ENCODE data around the gene COLGALT1. TPM values are rescaled to one million over a fixed set of nuclear protein-coding genes. Genes with fewer than 3 reads are reported as not detected.
A peak's percentile ranks its signal among the peaks of the same experiment; 100 is the strongest.
"Not testable (repeated sequence)": the region's sequence is repeated elsewhere in the genome, so short reads cannot be mapped to it uniquely, and the experiment has no call there.

Gene COLGALT1
- total RNA-seq, 2 experiments from 2014 or later: 52.2 to 65.2 TPM

GRCh38 chr19:17538684-17539237 is 16.7 kb upstream of the COLGALT1 start:
- Mint-ChIP-seq H3K4me3 (peak overlapping the region; percentile 46), H3K36me3 (no peaks in the 10 kb centered on the region), H3K27me3 (peaks cover 28% of the 10 kb centered on the region), H3K9me3 (ENCODE audit: low read depth) (no peaks in the 10 kb centered on the region), H3K27ac (no peak overlapping the region), H3K4me1 (peaks cover 11% of the 10 kb centered on the region)
- no peak for DNase-seq
- CTCF ChIA-PET: interaction anchor here (1.0 to 1.6 kb wide), 6 partner anchors 9 to 67 kb away, joined by 3 to 7 read pairs (median 4); no protein-coding TSS in a partner anchor
- ATAC-seq: peak; percentile 2

- CTCF ChIA-PET: interaction anchor here (1.1 to 1.6 kb wide), 3 partner anchors 17 to 67 kb away, joined by 3 to 7 read pairs (median 5); no protein-coding TSS in a partner anchor
- Mint-ChIP-seq H3K36me3 (no peaks in the 10 kb centered on the region), H3K27me3 (peaks cover 28% of the 10 kb centered on the region), H3K4me3 (peak overlapping the region; percentile 69), H3K4me1 (peaks cover 11% of the 10 kb centered on the region), H3K27ac (peak overlapping the region; percentile 32), H3K9me3 (ENCODE audit: low read depth) (no peaks in the 10 kb centered on the region)
- DNase-seq: peak; percentile 98
- peak; percentile 95 for ATAC-seq
Observed at GRCh38 chr19:17539238-17540117, 16.0 kb upstream of the COLGALT1 start.

- H3K9me3 Mint-ChIP-seq (ENCODE audit: low read depth): no peaks in the 10 kb centered on the region
- peaks cover 28% of the 10 kb centered on the region for H3K27me3 Mint-ChIP-seq
- H3K27ac Mint-ChIP-seq: no peak overlapping the region
- H3K36me3 Mint-ChIP-seq: no peaks in the 10 kb centered on the region
- peaks cover 11% of the 10 kb centered on the region for H3K4me1 Mint-ChIP-seq
- H3K4me3 Mint-ChIP-seq: no peak overlapping the region
- no peak for DNase-seq
- CTCF ChIA-PET: interaction anchor here (1.1 to 1.6 kb wide), 3 partner anchors 18 to 66 kb away, joined by 3 to 7 read pairs (median 5); no protein-coding TSS in a partner anchor
- no peak for ATAC-seq
Observed at GRCh38 chr19:17540174-17540573, 15.3 kb upstream of the COLGALT1 start.

GRCh38 chr19:17541184-17541759 is 14.2 kb upstream of the COLGALT1 start:
- Mint-ChIP-seq H3K27me3 (peaks cover 28% of the 10 kb centered on the region), H3K9me3 (ENCODE audit: low read depth) (no peaks in the 10 kb centered on the region), H3K27ac (no peak overlapping the region), H3K4me3 (no peak overlapping the region), H3K36me3 (no peaks in the 10 kb centered on the region), H3K4me1 (peaks cover 11% of the 10 kb centered on the region)
- DNase-seq (no peak), ATAC-seq (no peak)
- CTCF ChIA-PET: no interaction called here

- Mint-ChIP-seq H3K4me3 (no peak overlapping the region), H3K36me3 (no peaks in the 10 kb centered on the region), H3K27ac (no peak overlapping the region), H3K4me1 (peaks cover 11% of the 10 kb centered on the region), H3K27me3 (peaks cover 23% of the 10 kb centered on the region), H3K9me3 (ENCODE audit: low read depth) (no peaks in the 10 kb centered on the region)
- DNase-seq: no peak
- CTCF ChIA-PET: no interaction called here
- no peak for ATAC-seq
Observed at GRCh38 chr19:17542042-17542441, 13.4 kb upstream of the COLGALT1 start.

GRCh38 chr19:17542793-17543582 is 12.5 kb upstream of the COLGALT1 start:
- ATAC-seq (no peak), DNase-seq (no peak)
- Mint-ChIP-seq H3K4me1 (peaks cover 11% of the 10 kb centered on the region), H3K36me3 (no peaks in the 10 kb centered on the region), H3K9me3 (ENCODE audit: low read depth) (no peaks in the 10 kb centered on the region), H3K27me3 (peaks cover 16% of the 10 kb centered on the region), H3K27ac (no peak overlapping the region), H3K4me3 (no peak overlapping the region)
- CTCF ChIA-PET: no interaction called here

GRCh38 chr19:17543986-17544385 is 11.5 kb upstream of the COLGALT1 start:
- ATAC-seq: no peak
- CTCF ChIA-PET: no interaction called here
- H3K27ac Mint-ChIP-seq: no peak overlapping the region
- H3K4me1 Mint-ChIP-seq: peaks cover 4% of the 10 kb centered on the region
- H3K4me3 Mint-ChIP-seq: no peak overlapping the region
- DNase-seq: no peak
- no peaks in the 10 kb centered on the region for H3K9me3 Mint-ChIP-seq (ENCODE audit: low read depth)
- peaks cover 6% of the 10 kb centered on the region for H3K27me3 Mint-ChIP-seq
- H3K36me3 Mint-ChIP-seq: no peaks in the 10 kb centered on the region

GRCh38 chr19:17544418-17544817 is 11.0 kb upstream of the COLGALT1 start:
- Mint-ChIP-seq H3K4me3 (no peak overlapping the region), H3K36me3 (no peaks in the 10 kb centered on the region), H3K9me3 (ENCODE audit: low read depth) (no peaks in the 10 kb centered on the region), H3K27ac (no peak overlapping the region), H3K4me1 (peaks cover 3% of the 10 kb centered on the region), H3K27me3 (peaks cover 5% of the 10 kb centered on the region)
- ATAC-seq: no peak
- CTCF ChIA-PET: no interaction called here
- DNase-seq: no peak

GRCh38 chr19:17548145-17548544 is 7.3 kb upstream of the COLGALT1 start:
- H3K9me3 Mint-ChIP-seq (ENCODE audit: low read depth): no peaks in the 10 kb centered on the region
- no peak overlapping the region for H3K4me3 Mint-ChIP-seq
- no peaks in the 10 kb centered on the region for H3K4me1 Mint-ChIP-seq
- H3K36me3 Mint-ChIP-seq: no peaks in the 10 kb centered on the region
- ATAC-seq (no peak), DNase-seq (no peak)
- CTCF ChIA-PET: interaction anchor here (1.3 kb wide), 1 partner anchor 52 kb away, joined by 3 read pairs; no protein-coding TSS in a partner anchor
- H3K27ac Mint-ChIP-seq: no peak overlapping the region
- H3K27me3 Mint-ChIP-seq: no peaks in the 10 kb centered on the region

GRCh38 chr19:17549085-17549740 is 6.2 kb upstream of the COLGALT1 start:
- CTCF ChIA-PET: interaction anchor here (0.9 to 3.4 kb wide), 3 partner anchors 24 to 55 kb away, joined by 3 to 11 read pairs (median 6); no protein-coding TSS in a partner anchor
- H3K9me3 Mint-ChIP-seq (ENCODE audit: low read depth): no peaks in the 10 kb centered on the region
- H3K36me3 Mint-ChIP-seq: no peaks in the 10 kb centered on the region
- no peak for ATAC-seq
- H3K4me1 Mint-ChIP-seq: no peaks in the 10 kb centered on the region
- no peak overlapping the region for H3K4me3 Mint-ChIP-seq
- H3K27me3 Mint-ChIP-seq: no peaks in the 10 kb centered on the region
- DNase-seq: no peak
- no peak overlapping the region for H3K27ac Mint-ChIP-seq

GRCh38 chr19:17550076-17550667 is 5.3 kb upstream of the COLGALT1 start:
- Mint-ChIP-seq H3K27me3 (no peaks in the 10 kb centered on the region), H3K9me3 (ENCODE audit: low read depth) (no peaks in the 10 kb centered on the region), H3K4me1 (peaks cover 3% of the 10 kb centered on the region), H3K36me3 (no peaks in the 10 kb centered on the region), H3K4me3 (no peak overlapping the region), H3K27ac (no peak overlapping the region)
- ATAC-seq: no peak
- CTCF ChIA-PET: interaction anchor here (0.6 to 3.4 kb wide), 4 partner anchors 23 to 183 kb away, joined by 3 to 11 read pairs (median 5); no protein-coding TSS in a partner anchor
- DNase-seq: no peak

GRCh38 chr19:17552735-17553134 is 2.7 kb upstream of the COLGALT1 start:
- DNase-seq; ATAC-seq; H3K9me3 Mint-ChIP-seq (ENCODE audit: low read depth); H3K27ac Mint-ChIP-seq; H3K4me3 Mint-ChIP-seq; H3K27me3 Mint-ChIP-seq; H3K36me3 Mint-ChIP-seq: not testable (repeated sequence)
- CTCF ChIA-PET: interaction anchor here (0.6 to 1.2 kb wide), 3 partner anchors 42 to 99 kb away, joined by 3 to 4 read pairs (median 3); no protein-coding TSS in a partner anchor
- peaks cover 12% of the 10 kb centered on the region for H3K4me1 Mint-ChIP-seq
